Neural progenitor cell (in vitro differentiated cells): ENCODE measurements around the gene SCGB3A1. TPM values are rescaled to one million over a fixed set of nuclear protein-coding genes. Genes with fewer than 3 reads are reported as not detected.

Experiments used
- DNase-seq: peaks from one replicate; pipeline ENCODE4 v3.0.0-alpha.2; 2016; ENCODE audit warnings: low spot score
- H2AFZ ChIP-seq: fragments of 200-600 bp; sonication (generic); replicated peaks from 2 replicates; pipeline ENCODE4 v1.6.1; 2016; ENCODE audit warnings: antibody characterized with exemption
- H3F3A ChIP-seq: fragments of 200-600 bp; sonication (generic); 2 replicates; pipeline ENCODE4 v1.6.1; 2016; ENCODE audit warnings: antibody characterized with exemption, low read depth
- H3K27ac ChIP-seq: fragments of 200-600 bp; sonication (generic); 2 replicates; pipeline ENCODE4 v1.5.1; 2016; ENCODE audit warnings: mild to moderate bottlenecking
- H3K27me3 ChIP-seq: fragments of 200-600 bp; sonication (generic); 2 replicates; pipeline ENCODE4 v1.6.1; 2016; ENCODE audit warnings: mild to moderate bottlenecking, moderate library complexity
- H3K36me3 ChIP-seq: fragments of 200-600 bp; sonication (generic); 2 replicates; pipeline ENCODE4 v1.5.1; 2016
- H3K4me1 ChIP-seq: fragments of 200-600 bp; sonication (generic); 2 replicates; pipeline ENCODE4 v1.6.1; 2016; ENCODE audit warnings: mixed run types
- H3K4me2 ChIP-seq: fragments of 200-600 bp; sonication (generic); 2 replicates; pipeline ENCODE4 v1.6.1; 2016
- H3K4me3 ChIP-seq: fragments of 200-600 bp; sonication (generic); 2 replicates; pipeline ENCODE4 v1.5.1; 2016
- H3K79me2 ChIP-seq: fragments of 200-600 bp; sonication (generic); 2 replicates; pipeline ENCODE4 v1.6.1; 2016; ENCODE audit warnings: low read depth
- H3K9ac ChIP-seq: fragments of 200-600 bp; sonication (generic); 2 replicates; pipeline ENCODE4 v1.6.1; 2016
- H3K9me3 ChIP-seq: fragments of 200-600 bp; sonication (generic); 2 replicates; pipeline ENCODE4 v1.5.1; 2016; ENCODE audit warnings: low read depth
- H4K20me1 ChIP-seq: fragments of 200-600 bp; sonication (generic); 2 replicates; pipeline ENCODE4 v1.6.1; 2016; ENCODE audit warnings: low read depth
- H3K27ac Mint-ChIP-seq: 3 replicates; pipeline ENCODE4 v1.8.0; 2021; ENCODE audit warnings: mixed read lengths
- H3K27me3 Mint-ChIP-seq: 2 replicates; pipeline ENCODE4 v1.8.0; 2022; ENCODE audit warnings: low read depth, mild to moderate bottlenecking, inconsistent platforms, moderate library complexity, mixed read lengths; ENCODE audit not compliant: insufficient read depth
- H3K36me3 Mint-ChIP-seq: 3 replicates; pipeline ENCODE4 v1.8.0; 2021; ENCODE audit warnings: mixed read lengths
- H3K4me1 Mint-ChIP-seq: 3 replicates; pipeline ENCODE4 v1.8.0; 2021; ENCODE audit warnings: mixed read lengths
- H3K4me3 Mint-ChIP-seq: 3 replicates; pipeline ENCODE4 v1.8.0; 2021; ENCODE audit warnings: mild to moderate bottlenecking, moderate library complexity, mixed read lengths
- H3K9me3 Mint-ChIP-seq: 3 replicates; pipeline ENCODE4 v1.8.0; 2020; ENCODE audit warnings: mixed read lengths
- CTCF ChIP-seq: fragments of 200-600 bp; sonication (generic); IDR thresholded peaks from 2 replicates; pipeline ENCODE4 v1.5.1; 2017; ENCODE audit warnings: antibody characterized with exemption, mild to moderate bottlenecking
- EZH2 ChIP-seq: fragments of 200-600 bp; sonication (generic); IDR thresholded peaks from 2 replicates; pipeline ENCODE4 v1.6.1; 2017; ENCODE audit warnings: antibody characterized with exemption, mild to moderate bottlenecking, moderate library complexity
- EZH2phosphoT487 ChIP-seq: fragments of 200-600 bp; sonication (generic); IDR thresholded peaks from 2 replicates; pipeline ENCODE4 v1.6.1; 2017; ENCODE audit warnings: antibody characterized with exemption
- total RNA-seq: library from RNA; depleted of rRNA; stranded (reverse); fragments of >200 nt; gene quantifications from 2 replicates; pipeline ENCODE4 v1.2.3, GENCODE V29; 2015; ENCODE audit warnings: low replicate concordance

The SCGB3A1 gene
- total RNA-seq, 1 donor from 2014 or later, result not detected

GRCh38 chr5:180628827-180629750 lies 37.8 kb upstream of the SCGB3A1 start:
- H3K4me2 ChIP-seq, result no peak overlapping the region
- H3K4me3 ChIP-seq, result no peak overlapping the region
- no peaks in the 10 kb centered on the region for H3K79me2 ChIP-seq
- no peak overlapping the region for H2AFZ ChIP-seq
- TF ChIP-seq EZH2phosphoT487 (no peak), EZH2 (no peak), CTCF (no peak)
- no peaks in the 10 kb centered on the region for H3K9me3 Mint-ChIP-seq
- no peaks in the 10 kb centered on the region for H3K27me3 Mint-ChIP-seq
- no peak for DNase-seq
- no peak overlapping the region for H3K27ac Mint-ChIP-seq
- H3K4me1 ChIP-seq, result no peaks in the 10 kb centered on the region
- H3F3A ChIP-seq, result no peaks in the 10 kb centered on the region
- no peaks in the 10 kb centered on the region for H3K36me3 ChIP-seq
- H3K4me3 Mint-ChIP-seq, result no peak overlapping the region
- no peaks in the 10 kb centered on the region for H3K27me3 ChIP-seq
- no peak overlapping the region for H3K27ac ChIP-seq
- H3K9ac ChIP-seq, result no peak overlapping the region
- H3K9me3 ChIP-seq, result no peaks in the 10 kb centered on the region
- H3K4me1 Mint-ChIP-seq, result peaks cover 8% of the 10 kb centered on the region
- H4K20me1 ChIP-seq, result no peaks in the 10 kb centered on the region
- no peaks in the 10 kb centered on the region for H3K36me3 Mint-ChIP-seq

GRCh38 chr5:180628211-180628610 lies 36.9 kb upstream of the SCGB3A1 start:
- no peaks in the 10 kb centered on the region for H3K9me3 Mint-ChIP-seq
- Histone ChIP-seq H2AFZ (no peak overlapping the region), H3K4me2 (no peak overlapping the region), H3F3A (no peaks in the 10 kb centered on the region), H3K9me3 (no peaks in the 10 kb centered on the region), H3K27ac (no peak overlapping the region), H3K27me3 (no peaks in the 10 kb centered on the region), H3K36me3 (no peaks in the 10 kb centered on the region), H3K9ac (no peak overlapping the region), H3K4me3 (no peak overlapping the region), H3K79me2 (no peaks in the 10 kb centered on the region), H4K20me1 (no peaks in the 10 kb centered on the region), H3K4me1 (no peaks in the 10 kb centered on the region)
- peaks cover 2% of the 10 kb centered on the region for H3K27me3 Mint-ChIP-seq
- H3K27ac Mint-ChIP-seq, result no peak overlapping the region
- TF ChIP-seq CTCF (no peak), EZH2phosphoT487 (no peak), EZH2 (no peak)
- H3K4me3 Mint-ChIP-seq, result no peak overlapping the region
- DNase-seq, result no peak
- H3K36me3 Mint-ChIP-seq, result no peaks in the 10 kb centered on the region
- peaks cover 8% of the 10 kb centered on the region for H3K4me1 Mint-ChIP-seq

GRCh38 chr5:180627386-180628120 lies 36.3 kb upstream of the SCGB3A1 start:
- H3K9me3 Mint-ChIP-seq, result no peaks in the 10 kb centered on the region
- H3K4me3 Mint-ChIP-seq, result no peak overlapping the region
- Histone ChIP-seq H4K20me1 (no peaks in the 10 kb centered on the region), H3K79me2 (no peaks in the 10 kb centered on the region), H3K9me3 (no peaks in the 10 kb centered on the region), H2AFZ (no peak overlapping the region), H3F3A (no peaks in the 10 kb centered on the region), H3K4me3 (no peak overlapping the region), H3K36me3 (no peaks in the 10 kb centered on the region), H3K4me2 (no peak overlapping the region), H3K27ac (no peak overlapping the region), H3K27me3 (no peaks in the 10 kb centered on the region), H3K9ac (no peak overlapping the region), H3K4me1 (no peaks in the 10 kb centered on the region)
- peaks cover 2% of the 10 kb centered on the region for H3K27me3 Mint-ChIP-seq
- no peaks in the 10 kb centered on the region for H3K36me3 Mint-ChIP-seq
- H3K4me1 Mint-ChIP-seq, result peaks cover 7% of the 10 kb centered on the region
- H3K27ac Mint-ChIP-seq, result no peak overlapping the region
- TF ChIP-seq CTCF (no peak), EZH2phosphoT487 (no peak), EZH2 (no peak)
- DNase-seq, result no peak
